ENCODE measurements around the gene SNAI3. TPM values are rescaled to one million over a fixed set of nuclear protein-coding genes. Genes with fewer than 3 reads are reported as not detected.

Gene SNAI3
- total and polyA plus RNA-seq, 2 of the 8 experiments (the other 6 are each of a cell fraction or from before 2014, with no cell fraction given), result 8.5 to 13.3 TPM

- TF ChIP-seq FOSL1 (IDR thresholded peaks at IDR 0.05; ENCODE audit: insufficient read depth, low read depth, low read length) (no peak), SP2 (IDR thresholded peaks at IDR 0.05; ENCODE audit: low read length) (no peak), MAX (IDR thresholded peaks at IDR 0.05) (no peak), ATF2 (IDR thresholded peaks at IDR 0.05; ENCODE audit: low read length) (no peak), CEBPB (IDR thresholded peaks at IDR 0.05; ENCODE audit: low read depth, low read length) (no peak)
Measured at GRCh38 chr16:88639231-88640038, 46.9 kb downstream of the SNAI3 start (continued).

All from H1 (cell line).